Heart left ventricle (tissue), 13 donors: ENCODE measurements around the gene RAB14.

Experiments
- CTCF ChIP-seq, 12 donors: fragments of 200-600 bp; sonication (generic) in 4 of 12; IDR thresholded peaks; one replicate each; pipeline versions ENCODE4 v1.5.0 to v1.8.0; 2018 to 2022; ENCODE audit warnings: antibody characterized with exemption in 12 of 12, mild to moderate bottlenecking in 5 of 12
- POLR2A ChIP-seq, 2 donors: fragments of 450-650 bp; IDR thresholded peaks; one replicate each; pipeline ENCODE4 v1.6.1; 2017; ENCODE audit warnings: antibody characterized with exemption in 2 of 2, mild to moderate bottlenecking in 2 of 2, moderate library complexity in 2 of 2
- donor health status: ischemic (EF 13 %, LVEDD 7.1; RV severe dilation, severe dysfunction).
- donor health status: DM: no; HTN: yes; CAD: no.
- donor health status: DM: no; HTN: no; CAD: no.
- donor health status: ischemic (EF 25% LVEDD 6.9; RV normal size, moderate dysfunction).
- donor health status: ischemic (EF 25% LVEDD 5.7; RV mildly dilated, moderate dysfunction).
- donor health status: ischemic (EF 35%, LVEDD 5.7; RV mildly dilated, moderate dysfunction).
- donor health status: nonischemic (EF 11% LVEDD 7.7; RV severe dilation, severe dysfunction).
- donor health status: DM: yes; HTN: yes; CAD: no.
- donor health status: PGD.
- donor health status: ischemic (EF 29% LVEDD 5.4; RV normal size, mild dysfunction).
- donor health status: nonischemic (EF 23%, LVEDD 6.1; RV moderate dilation, normal function).

- TF ChIP-seq CTCF (IDR thresholded peaks at IDR 0.05) = no peak
- no peak for TF ChIP-seq POLR2A (IDR thresholded peaks at IDR 0.05)
Measured at GRCh38 chr9:121187636-121188305, 13.9 kb downstream of the RAB14 start.
